ENCODE data around the gene PRR3.

- TF ChIP-seq CTCF (IDR thresholded peaks at IDR 0.05; ENCODE audit: insufficient read depth, low read depth, low read length), result no peak
- TF ChIP-seq EZH2 (IDR thresholded peaks at IDR 0.05; ENCODE audit: insufficient read depth, low read length), result no peak
Observed at GRCh38 chr6:30591008-30591407, 33.9 kb downstream of the PRR3 start.

Data from astrocyte (in vitro differentiated cells and primary cell).